Liver (tissue), 9 donors: Measurements from ENCODE around the gene SPATS2. TPM values are rescaled to one million over a fixed set of nuclear protein-coding genes. Genes with fewer than 3 reads are reported as not detected.

Source experiments
- DNase-seq: peaks from one replicate; pipeline ENCODE4 v3.0.0-alpha.2; 2017; ENCODE audit warnings: low spot score
- H3K27ac ChIP-seq, 2 donors: one replicate each; pipeline ENCODE4 v1.7.0; 2013; ENCODE audit warnings: inconsistent platforms in 2 of 2, low read length in 2 of 2, control low read depth in 1 of 2, low read depth in 1 of 2, mild to moderate bottlenecking in 1 of 2
- H3K27me3 ChIP-seq, 4 donors: one replicate each; pipeline versions ENCODE4 v1.6.1 to v1.7.0; 2013; ENCODE audit warnings: low read length in 3 of 4, inconsistent platforms in 1 of 4, mild to moderate bottlenecking in 1 of 4, moderate library complexity in 1 of 4; ENCODE audit not compliant: control insufficient read depth in 4 of 4, insufficient read depth in 4 of 4
- H3K36me3 ChIP-seq, 4 donors: one replicate each; pipeline versions ENCODE4 v1.6.1 to v1.7.0; 2013; ENCODE audit warnings: low read length in 3 of 4, mild to moderate bottlenecking in 3 of 4, low read depth in 1 of 4, moderate library complexity in 1 of 4; ENCODE audit not compliant: control insufficient read depth in 4 of 4, insufficient read depth in 3 of 4
- H3K4me1 ChIP-seq, 4 donors: one replicate each; pipeline versions ENCODE4 v1.6.1 to v1.7.0; 2013; ENCODE audit warnings: low read length in 3 of 4, mild to moderate bottlenecking in 3 of 4, moderate library complexity in 1 of 4; ENCODE audit not compliant: control insufficient read depth in 4 of 4, insufficient read depth in 4 of 4
- H3K4me3 ChIP-seq, 3 donors: one replicate each; pipeline versions ENCODE4 v1.6.1 to v1.7.0; 2013; ENCODE audit warnings: low read length in 3 of 3, control low read depth in 1 of 3, low read depth in 1 of 3, mild to moderate bottlenecking in 1 of 3
- H3K9ac ChIP-seq, 2 donors: one replicate each; pipeline ENCODE4 v1.7.0; 2013; ENCODE audit warnings: low read length in 2 of 2, mild to moderate bottlenecking in 2 of 2, moderate library complexity in 2 of 2, control low read depth in 1 of 2, low read depth in 1 of 2
- H3K9me3 ChIP-seq, 4 donors: one replicate each; pipeline versions ENCODE4 v1.6.1 to v1.7.0; 2013; ENCODE audit warnings: low read length in 3 of 4; ENCODE audit not compliant: control insufficient read depth in 4 of 4
- ATF3 ChIP-seq: IDR thresholded peaks from 2 replicates; pipeline ENCODE4 v1.6.1; 2016; ENCODE audit warnings: antibody characterized with exemption
- CTCF ChIP-seq: fragments of 150-350 bp; IDR thresholded peaks from 2 replicates; pipeline ENCODE4 v1.5.1; 2017; ENCODE audit warnings: improper control_type of control experiment, low read depth, low read length; ENCODE audit not compliant: missing input control
- EGR1 ChIP-seq, 2 donors: IDR thresholded peaks; 2 replicates each; pipeline ENCODE4 v1.6.1; 2016 to 2018; ENCODE audit warnings: antibody characterized with exemption in 2 of 2, low read depth in 2 of 2
- FOXA1 ChIP-seq: IDR thresholded peaks from 2 replicates; pipeline ENCODE4 v1.6.1; 2016; ENCODE audit warnings: antibody characterized with exemption
- GABPA ChIP-seq, 2 donors: IDR thresholded peaks in 1 of 2; conservative IDR thresholded peaks in 1 of 2; 2 replicates each; pipeline ENCODE4 v1.6.1; 2016; ENCODE audit warnings: antibody characterized with exemption in 2 of 2, mild to moderate bottlenecking in 1 of 2, moderate library complexity in 1 of 2
- HNF4A ChIP-seq, 2 donors: conservative IDR thresholded peaks; 2 replicates each; pipeline ENCODE4 v1.6.1; 2016; ENCODE audit warnings: antibody characterized with exemption in 2 of 2, mild to moderate bottlenecking in 2 of 2
- HNF4G ChIP-seq: IDR thresholded peaks from 2 replicates; pipeline ENCODE4 v1.6.1; 2016; ENCODE audit warnings: antibody characterized with exemption
- JUND ChIP-seq, 2 donors: IDR thresholded peaks; 2 replicates each; pipeline ENCODE4 v1.6.1; 2016; ENCODE audit warnings: antibody characterized with exemption in 2 of 2
- MAX ChIP-seq: IDR thresholded peaks from 2 replicates; pipeline ENCODE4 v1.6.1; 2016; ENCODE audit warnings: antibody characterized with exemption
- NR2F2 ChIP-seq: IDR thresholded peaks from 2 replicates; pipeline ENCODE4 v1.6.1; 2016; ENCODE audit warnings: antibody characterized with exemption
- RAD21 ChIP-seq, 2 donors: IDR thresholded peaks; 2 replicates each; pipeline ENCODE4 v1.6.1; 2016; ENCODE audit warnings: antibody characterized with exemption in 2 of 2, mild to moderate bottlenecking in 2 of 2
- REST ChIP-seq: IDR thresholded peaks from 2 replicates; pipeline ENCODE4 v1.6.1; 2016; ENCODE audit warnings: antibody characterized with exemption, mild to moderate bottlenecking
- SP1 ChIP-seq: IDR thresholded peaks from 2 replicates; pipeline ENCODE4 v1.6.1; 2018; ENCODE audit warnings: antibody characterized with exemption, mild to moderate bottlenecking
- TAF1 ChIP-seq: conservative IDR thresholded peaks from 2 replicates; pipeline ENCODE4 v1.6.1; 2016; ENCODE audit warnings: antibody characterized with exemption, mild to moderate bottlenecking
- ZBTB33 ChIP-seq: IDR thresholded peaks from 2 replicates; pipeline ENCODE4 v1.6.1; 2016; ENCODE audit warnings: antibody characterized with exemption
- WGBS: extraction: QIAGEN DNeasy Blood & Tissue Kit; methylation state at CpG from one replicate; pipeline ENCODE4 v1.1.7; 2013; 5-methylcytosine and 5-hydroxymethylcytosine counted together
- polyA plus RNA-seq, 2 donors: library from polyadenylated mRNA; stranded (reverse) in 1 of 2; unstranded in 1 of 2; fragments of 200-250 nt in 1 of 2; fragments of >200 nt in 1 of 2; fragmentation: Nextera tagmentation in 1 of 2; extraction: Ambion mirVana in 1 of 2; gene quantifications; one replicate each; pipeline versions ENCODE4 v1.2.1 to v1.2.3, GENCODE V29; 2013 to 2015
- total RNA-seq, 2 donors: library from RNA; depleted of rRNA; stranded (reverse); fragments of >200 nt; gene quantifications; one replicate each; pipeline ENCODE4 v1.2.3, GENCODE V29; 2014
- donor health status: healthy.
- donor health status: healthy.
- donor health status: healthy.
- donor health status: healthy.
- donor health status: healthy.

The SPATS2 gene
- total and polyA plus RNA-seq, 4 donors, result 2.4 to 5.2 (median 4.5) TPM

GRCh38 chr12:49456131-49456679, 88.9 kb downstream of the SPATS2 start:
- Histone ChIP-seq H3K27me3 (no peaks in the 10 kb centered on the region), H3K4me1 (no peaks in the 10 kb centered on the region), H3K36me3 (no peaks in the 10 kb centered on the region), H3K9ac (no peak overlapping the region), H3K27ac (no peak overlapping the region), H3K4me3 (no peak overlapping the region), H3K9me3 (no peaks in the 10 kb centered on the region)
- no peak for TF ChIP-seq JUND (IDR thresholded peaks at IDR 0.05)
- no peak for TF ChIP-seq HNF4G
- TF ChIP-seq SP1, result no peak
- no peak for TF ChIP-seq FOXA1
- no peak for TF ChIP-seq RAD21 (IDR thresholded peaks at IDR 0.05)
- no peak for TF ChIP-seq ZBTB33
- TF ChIP-seq ATF3, result no peak
- no peak for TF ChIP-seq TAF1
- no peak for TF ChIP-seq EGR1 (IDR thresholded peaks at IDR 0.05; ENCODE audit: low read depth in 2 of 2)
- TF ChIP-seq CTCF, result no peak
- no peak for TF ChIP-seq GABPA (IDR thresholded peaks at IDR 0.05 in 1 of 2, conservative IDR thresholded peaks at IDR 0.05 in 1 of 2)
- 96% methylated on average over 2 of the region's 2 CpGs for WGBS
- no peak for DNase-seq

- WGBS, result 95% methylated on average over 3 of the region's 3 CpGs
- no peak for TF ChIP-seq NR2F2
- no peak for TF ChIP-seq ZBTB33
- no peak for TF ChIP-seq HNF4A (conservative IDR thresholded peaks at IDR 0.05)
- no peak for TF ChIP-seq REST
- no peak for TF ChIP-seq JUND (IDR thresholded peaks at IDR 0.05)
- no peak for TF ChIP-seq EGR1 (IDR thresholded peaks at IDR 0.05; ENCODE audit: low read depth in 2 of 2)
- no peak for TF ChIP-seq ATF3
- no peak for TF ChIP-seq RAD21 (IDR thresholded peaks at IDR 0.05)
- no peak for TF ChIP-seq MAX
- no peak for TF ChIP-seq SP1
Measured at GRCh38 chr12:49458816-49459215, 91.6 kb downstream of the SPATS2 start.

More at GRCh38 chr12:49458816-49459215, 91.6 kb downstream of the SPATS2 start:
- no peaks in the 10 kb centered on the region for H3K27me3 ChIP-seq
- H3K27ac ChIP-seq, result no peak overlapping the region
- H3K9ac ChIP-seq, result no peak overlapping the region
- no peaks in the 10 kb centered on the region for H3K36me3 ChIP-seq
- no peak for DNase-seq
- peaks cover 0 to 6% (median 3%) of the 10 kb centered on the region in 4 donors for H3K4me1 ChIP-seq
- H3K4me3 ChIP-seq, result no peak overlapping the region
- H3K9me3 ChIP-seq, result no peaks in the 10 kb centered on the region
